Measurements from ENCODE around the gene SLC1A5.

DNA sequence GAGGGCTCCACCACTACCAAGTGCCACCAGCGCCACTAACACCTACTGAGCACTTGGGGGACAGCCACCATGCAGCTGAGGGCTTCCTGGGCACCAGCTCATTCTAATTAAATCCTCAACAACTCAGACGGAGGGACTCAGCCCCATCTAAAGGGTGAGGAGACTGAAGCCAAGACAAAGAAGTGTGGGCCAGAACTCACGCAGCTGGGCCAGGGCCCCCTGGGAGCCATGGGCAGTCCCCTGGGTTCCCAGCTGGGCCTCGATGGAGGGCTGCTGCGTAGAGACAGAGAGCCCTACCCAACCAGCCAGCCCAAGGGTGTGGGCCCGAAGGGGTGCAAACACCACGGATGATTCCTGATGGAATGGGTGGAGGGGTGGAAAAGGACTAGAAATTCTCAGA is 58.7 kb downstream of the SLC1A5 start:
- TF ChIP-seq POLR2A (IDR thresholded peaks at IDR 0.05; ENCODE audit: low read depth, low read length) = no peak
- TF ChIP-seq TAF1 (IDR thresholded peaks at IDR 0.05; ENCODE audit: borderline replicate concordance, low read depth, low read length) = no peak
- TF ChIP-seq POLR2AphosphoS5 (IDR thresholded peaks at IDR 0.05; ENCODE audit: low read depth, low read length) = no peak
